SKM-1 (cell line): ENCODE data around the gene COL6A2.
"Not testable (repeated sequence)": the region's sequence is repeated elsewhere in the genome, so short reads cannot be mapped to it uniquely, and the experiment has no call there.

Experiments
- DNase-seq: peaks from one replicate; lab custom pipeline; 2025; ENCODE audit not compliant: unreplicated experiment; lab: John Stamatoyannopoulos, UW

The COL6A2 gene

DNA sequence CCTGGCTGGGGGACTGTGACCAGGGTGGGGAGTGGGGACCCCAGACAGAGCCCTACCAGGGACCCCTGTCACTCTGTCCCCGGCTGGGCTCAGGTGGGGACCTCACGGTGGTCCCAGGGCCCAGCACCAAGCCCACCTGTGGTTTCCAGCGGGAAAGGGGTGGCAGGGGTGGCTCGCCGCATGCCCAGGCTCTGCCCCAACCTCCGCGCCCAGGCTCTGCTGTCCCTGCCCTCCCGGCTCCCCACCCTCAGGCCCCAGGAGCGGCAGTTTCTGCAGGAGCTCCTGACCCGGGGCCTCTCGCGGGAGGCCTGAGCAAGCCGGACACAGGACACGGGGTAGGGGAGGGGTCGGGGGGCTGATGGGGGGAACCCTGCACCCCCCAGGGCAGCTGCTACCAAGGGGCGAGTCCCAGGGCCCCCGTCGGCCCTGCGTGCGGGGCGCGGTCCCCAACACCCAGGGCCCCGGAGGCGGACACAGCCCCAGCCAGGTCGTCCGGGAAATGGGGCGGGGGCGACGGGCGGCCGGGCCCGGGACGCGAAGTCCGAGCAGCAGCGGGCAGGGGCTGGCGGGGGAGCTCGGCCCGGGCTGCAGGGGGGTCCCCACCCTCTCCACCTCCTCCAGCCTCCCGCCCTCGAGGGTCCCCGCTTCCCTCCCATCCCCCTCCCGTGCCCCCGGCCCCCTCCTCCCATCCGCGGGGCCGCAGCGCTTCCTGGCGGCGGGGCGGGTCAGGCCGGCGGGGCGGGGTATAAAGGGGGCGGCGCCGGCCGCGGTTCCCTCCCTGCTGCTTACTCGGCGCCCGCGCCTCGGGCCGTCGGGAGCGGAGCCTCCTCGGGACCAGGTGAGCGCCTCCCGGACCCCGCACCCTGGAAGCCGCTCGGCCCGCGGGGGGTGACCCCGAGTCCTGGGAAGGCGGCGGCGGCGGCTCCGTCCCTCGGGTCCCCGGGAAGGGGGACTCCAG is at the start of gene COL6A2:
COL6A2 (plus strand) TSS at position 777 of the 958 bp plus-strand sequence.
- DNase-seq, result no peak

DNA sequence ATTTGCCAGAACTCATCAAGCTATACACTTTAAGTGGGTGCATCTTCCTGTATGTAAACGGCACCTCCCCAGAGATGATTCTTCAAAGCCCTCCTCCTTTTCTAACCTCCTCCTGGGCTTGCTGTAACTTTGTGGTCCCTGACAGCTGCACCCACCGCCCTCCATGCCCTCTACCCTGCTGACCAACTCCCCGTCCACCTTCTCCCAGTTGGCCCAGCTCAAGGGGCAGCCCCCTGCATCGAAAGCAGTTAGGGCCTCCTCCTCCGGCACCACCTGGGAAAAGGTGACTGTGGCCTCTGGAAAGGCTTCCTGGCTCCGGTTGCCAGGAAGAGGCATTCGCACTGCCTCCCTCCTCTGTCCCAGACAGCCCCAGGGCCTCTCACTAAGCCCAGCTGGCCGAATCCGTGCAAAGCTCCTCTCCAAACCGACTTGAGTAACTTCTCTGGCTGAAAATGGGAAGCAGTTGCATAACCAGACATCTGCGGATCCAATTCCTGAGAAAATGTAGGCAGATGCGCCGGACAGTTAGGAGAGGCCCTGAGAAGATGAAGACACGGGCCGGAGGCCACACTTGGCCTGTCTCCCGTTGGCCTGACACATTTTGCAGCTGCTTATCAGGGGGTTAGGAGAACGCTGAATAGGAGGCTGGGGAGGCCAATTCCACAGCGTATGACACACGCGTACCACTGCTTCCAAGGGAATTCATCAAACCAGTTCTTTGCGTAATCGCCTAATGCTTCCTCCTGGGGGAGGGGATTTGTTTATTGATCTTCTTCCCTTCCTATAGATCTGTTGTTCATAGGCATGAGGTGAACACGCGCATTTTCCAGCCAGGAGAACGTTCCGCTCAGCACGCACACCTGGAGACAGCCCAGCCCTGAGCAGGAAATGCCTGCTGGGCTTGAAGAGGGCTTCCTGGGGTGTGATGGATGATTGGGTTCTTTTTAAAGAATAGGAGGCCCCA is 48.7 kb upstream of the COL6A2 start:
- no peak for DNase-seq

DNA sequence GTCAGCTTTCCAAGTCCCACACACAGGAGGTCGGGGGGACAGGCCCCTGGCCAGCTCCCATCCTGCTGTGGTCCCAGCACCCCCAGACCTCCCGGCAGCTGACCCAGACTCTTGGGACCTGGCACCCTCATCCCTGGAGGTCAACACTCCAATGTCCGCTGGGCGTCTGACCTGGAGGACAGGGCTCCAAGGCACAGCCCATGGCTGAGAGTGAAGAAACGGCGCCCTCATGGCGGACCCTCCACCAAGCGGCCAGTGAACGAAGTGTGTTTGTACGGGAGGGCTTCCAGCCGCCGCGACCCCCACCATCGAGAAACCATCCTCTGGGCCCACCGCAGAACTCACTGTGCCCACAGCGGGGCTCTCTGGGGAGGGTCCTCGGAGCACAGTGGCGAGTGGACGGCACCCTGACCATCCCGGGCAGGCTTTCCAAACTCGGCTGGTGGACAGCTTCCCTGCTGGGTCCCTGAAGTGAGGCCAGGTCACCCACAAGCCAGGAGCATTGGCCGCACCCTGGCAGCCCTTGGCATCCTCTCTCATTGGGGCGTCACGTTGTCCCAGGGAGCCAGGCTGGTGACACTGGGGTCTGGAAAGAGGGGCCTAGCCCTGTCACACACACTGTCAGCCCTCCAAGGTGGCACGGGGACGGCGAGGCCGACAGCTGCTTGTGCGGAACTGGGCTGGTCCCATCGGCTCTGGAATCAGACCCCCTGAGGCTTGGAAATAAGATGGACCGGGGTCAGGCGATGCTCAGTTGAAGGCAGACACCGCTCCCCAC is 47.8 kb upstream of the COL6A2 start:
- no peak for DNase-seq

DNA sequence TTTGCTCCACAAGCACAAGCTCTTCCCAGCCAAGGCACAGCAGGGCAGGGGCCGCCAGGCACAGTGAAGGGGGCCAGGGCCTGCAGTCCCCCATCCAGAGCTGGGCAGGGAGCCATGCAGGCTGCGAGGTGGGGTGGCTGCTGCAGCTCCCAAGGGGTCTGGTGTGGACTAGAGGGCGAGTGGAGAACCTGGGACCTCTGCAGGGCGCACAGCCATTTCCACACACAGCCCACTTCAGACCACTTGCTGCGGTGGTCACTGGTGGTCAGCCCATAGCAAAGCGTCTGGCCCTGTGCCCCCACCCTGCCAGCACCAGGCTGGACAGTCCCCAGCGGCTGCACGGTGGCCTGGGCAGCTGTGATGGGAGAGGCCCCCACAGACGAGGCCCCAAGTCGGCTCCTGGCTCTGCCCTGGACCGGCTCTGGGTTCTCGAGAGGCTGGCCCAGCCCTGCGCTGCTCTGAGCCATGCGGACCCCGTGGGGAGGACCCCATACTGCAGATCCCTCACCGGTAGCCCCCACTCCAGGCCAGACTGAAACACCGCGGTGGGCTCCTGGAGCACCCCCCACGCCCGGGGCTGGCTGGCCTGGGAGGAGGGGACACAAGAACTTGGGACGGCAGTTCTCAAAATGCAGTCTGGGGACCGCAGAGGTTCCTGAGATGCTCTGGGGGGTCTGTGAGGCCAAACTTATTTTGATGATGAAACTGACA is 47.1 kb upstream of the COL6A2 start:
- DNase-seq, result no peak

GRCh38 chr21:46051379-46051770 is 46.5 kb upstream of the COL6A2 start:
- no peak for DNase-seq

- DNase-seq, result no peak
These were observed 45.9 kb upstream of the COL6A2 start for GRCh38 chr21:46051821-46052675.

GRCh38 chr21:46052703-46053651 is 44.9 kb upstream of the COL6A2 start:
- no peak for DNase-seq

DNA sequence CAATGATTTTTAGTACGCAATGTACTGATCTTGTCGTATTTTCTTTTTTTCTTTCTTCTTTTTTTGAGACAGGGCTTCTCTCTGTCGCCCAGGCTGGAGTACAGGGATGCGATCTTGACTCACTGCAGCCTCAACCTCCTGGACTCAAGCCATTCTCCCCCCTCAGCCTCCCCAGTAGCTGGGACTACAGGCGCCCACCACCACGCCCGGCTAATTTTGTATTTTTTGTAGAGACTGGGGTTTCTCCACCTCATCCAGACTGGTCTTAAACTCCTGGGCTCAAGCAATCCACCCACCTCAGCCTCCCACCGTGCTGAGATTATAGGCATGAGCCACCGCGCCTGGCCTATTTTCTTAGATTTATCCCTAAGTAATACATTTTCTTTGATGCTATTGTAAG is 43.9 kb upstream of the COL6A2 start:
- DNase-seq, result no peak

GRCh38 chr21:46054451-46054881 is 43.4 kb upstream of the COL6A2 start:
- DNase-seq, result no peak

DNA sequence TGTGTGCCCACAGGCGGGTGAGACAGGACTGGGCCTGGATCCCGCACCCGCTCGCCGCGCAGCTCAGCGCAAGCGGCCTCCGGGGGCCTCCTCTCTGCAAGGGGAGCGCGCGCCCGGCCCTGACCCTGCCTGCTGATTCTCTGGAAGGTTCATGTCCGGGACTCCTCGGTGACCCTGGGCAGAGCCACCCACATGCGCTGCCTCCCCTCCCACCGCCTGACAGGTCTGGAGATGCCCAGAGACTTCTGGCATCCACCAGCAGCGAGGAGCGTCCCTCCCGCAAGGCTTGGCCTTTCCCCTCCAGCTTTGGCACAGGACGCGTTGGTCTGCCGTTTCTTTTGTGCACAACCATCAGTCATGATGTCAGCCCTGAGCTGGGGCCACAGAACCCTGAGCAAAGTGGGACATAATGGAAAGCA is 42.0 kb upstream of the COL6A2 start:
- no peak for DNase-seq

DNA sequence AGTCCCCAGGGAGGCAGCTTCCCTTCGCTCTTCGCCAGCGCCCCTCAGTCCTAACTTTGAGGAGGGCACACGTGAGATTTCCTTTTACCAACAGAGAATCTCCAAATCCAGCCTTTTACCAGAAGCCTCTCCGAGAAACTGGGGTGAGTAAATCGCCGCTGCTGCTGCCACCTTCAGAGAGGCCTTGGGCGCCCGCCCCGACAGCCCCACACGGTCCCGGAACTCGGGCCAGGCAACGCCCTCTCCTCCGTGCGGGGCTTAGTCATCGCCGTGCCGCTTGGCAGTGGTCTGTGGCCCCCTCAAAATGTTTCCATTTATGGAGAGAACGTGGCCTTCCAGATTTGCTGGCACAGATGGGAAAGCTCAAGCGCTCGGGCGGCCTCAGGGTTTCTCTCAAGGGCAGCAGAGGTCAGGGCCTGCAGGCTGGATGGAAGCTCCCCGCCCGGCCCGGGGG is 41.4 kb upstream of the COL6A2 start:
- no peak for DNase-seq

- DNase-seq, result no peak
These were observed 40.7 kb upstream of the COL6A2 start for GRCh38 chr21:46057111-46057709.

GRCh38 chr21:46057710-46058241 is 40.1 kb upstream of the COL6A2 start:
- DNase-seq, result no peak

DNA sequence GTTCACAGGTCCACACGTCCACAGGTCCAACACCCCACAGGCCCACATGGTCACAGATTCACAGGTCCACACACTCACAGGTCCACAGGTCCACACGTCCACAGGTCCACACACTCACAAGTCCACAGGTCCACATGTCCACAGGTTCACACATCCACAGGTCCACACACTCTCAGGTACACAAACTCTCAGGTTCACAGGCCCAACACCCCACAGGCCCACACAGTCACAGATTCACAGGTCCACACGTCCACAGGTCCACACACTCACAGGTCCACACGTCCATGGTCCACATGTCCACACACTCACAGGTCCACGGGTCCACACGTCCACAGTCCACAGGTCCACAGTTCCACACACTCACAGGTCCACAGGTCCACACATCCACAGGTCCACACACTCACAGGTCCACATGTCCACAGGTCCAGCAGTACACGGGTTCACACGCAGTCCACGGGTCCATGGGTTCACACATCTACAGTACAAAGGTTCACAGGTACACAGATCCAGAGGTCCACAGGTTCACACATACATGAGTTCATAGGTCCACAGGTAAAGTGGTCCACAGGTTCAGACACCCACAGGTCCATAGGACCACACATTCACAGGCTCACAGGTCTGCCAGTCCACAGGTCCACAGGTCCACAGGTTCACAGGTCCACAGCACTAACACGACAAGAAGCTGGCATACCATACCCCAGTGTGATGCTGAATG is 39.3 kb upstream of the COL6A2 start:
- no peak for DNase-seq

- no peak for DNase-seq
These were observed 38.7 kb upstream of the COL6A2 start for GRCh38 chr21:46059195-46059594.

DNA sequence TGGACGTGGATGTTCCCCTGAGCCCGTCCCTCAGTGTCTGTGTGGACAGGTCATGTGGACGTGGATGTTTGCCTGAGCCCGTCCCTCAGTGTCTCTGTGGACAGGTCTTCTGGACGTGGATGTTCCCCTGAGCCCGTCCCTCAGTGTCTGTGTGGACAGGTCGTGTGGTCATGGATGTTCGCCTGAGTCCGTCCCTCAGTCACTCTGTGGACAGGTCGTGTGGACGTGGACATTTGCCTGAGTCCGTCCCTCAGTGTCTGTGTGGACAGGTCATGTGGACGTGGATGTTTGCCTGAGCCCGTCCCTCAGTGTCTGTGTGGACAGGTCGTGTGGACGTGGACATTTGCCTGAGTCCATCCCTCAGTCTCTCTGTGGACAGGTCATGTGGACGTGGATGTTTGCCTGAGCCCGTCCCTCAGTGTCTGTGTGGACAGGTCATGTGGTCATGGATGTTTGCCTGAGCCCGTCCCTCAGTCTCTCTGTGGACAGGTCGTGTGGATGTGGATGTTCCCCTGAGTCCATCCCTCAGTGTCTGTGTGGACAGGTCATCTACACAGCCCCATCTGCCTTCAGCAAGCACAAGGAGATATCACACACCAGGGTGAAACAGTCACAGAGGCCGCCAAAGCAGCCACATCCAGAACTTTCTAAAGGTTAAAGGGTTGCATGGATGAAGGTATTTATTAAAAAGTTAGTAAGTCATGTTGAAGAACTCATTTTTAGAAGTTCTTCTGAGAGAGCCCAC is 38.0 kb upstream of the COL6A2 start:
- DNase-seq, result not testable (repeated sequence)
